ENCODE measurements around the gene DTNBP1. TPM values are rescaled to one million over a fixed set of nuclear protein-coding genes. Genes with fewer than 3 reads are reported as not detected.

Gene DTNBP1
- total RNA-seq: 11.0 and 18.2 TPM in 2 replicates

- TF ChIP-seq CTCF (IDR thresholded peaks at IDR 0.05; ENCODE audit: insufficient read depth, low read length, poor library complexity, severe bottlenecking): no peak
- Histone ChIP-seq H3K36me3 (ENCODE audit: control insufficient read depth, insufficient read depth, low read length) (no peaks in the 10 kb centered on the region), H3K27me3 (ENCODE audit: control insufficient read depth, insufficient read depth, low read length) (no peaks in the 10 kb centered on the region), H3K4me3 (ENCODE audit: low read depth, low read length) (peak within 1 kb of the TSS; percentile 83)
- no peak for DNase-seq (ENCODE audit: low read depth)
These were observed at the start of gene DTNBP1 for GRCh38 chr6:15662326-15663129. TSS of gene DTNBP1 (minus strand) at chr6:15663028. CDS start at chr6:15662869, 159 bp downstream.

- Histone ChIP-seq H3K27me3 (ENCODE audit: control insufficient read depth, insufficient read depth, low read length) (no peaks in the 10 kb centered on the region), H3K36me3 (ENCODE audit: control insufficient read depth, insufficient read depth, low read length) (no peaks in the 10 kb centered on the region), H3K4me3 (ENCODE audit: low read depth, low read length) (no peak overlapping the region)
- DNase-seq (ENCODE audit: low read depth): no peak
- TF ChIP-seq CTCF (IDR thresholded peaks at IDR 0.05; ENCODE audit: insufficient read depth, low read length, poor library complexity, severe bottlenecking): no peak
These were observed 46.9 kb upstream of the DTNBP1 start for GRCh38 chr6:15709651-15710269.

GRCh38 chr6:15708231-15708630, 45.4 kb upstream of the DTNBP1 start:
- no peak for DNase-seq (ENCODE audit: low read depth)
- TF ChIP-seq CTCF (IDR thresholded peaks at IDR 0.05; ENCODE audit: insufficient read depth, low read length, poor library complexity, severe bottlenecking): no peak
- Histone ChIP-seq H3K36me3 (ENCODE audit: control insufficient read depth, insufficient read depth, low read length) (no peaks in the 10 kb centered on the region), H3K4me3 (ENCODE audit: low read depth, low read length) (no peak overlapping the region), H3K27me3 (ENCODE audit: control insufficient read depth, insufficient read depth, low read length) (no peaks in the 10 kb centered on the region)

GRCh38 chr6:15705981-15706380, 43.2 kb upstream of the DTNBP1 start:
- TF ChIP-seq CTCF (IDR thresholded peaks at IDR 0.05; ENCODE audit: insufficient read depth, low read length, poor library complexity, severe bottlenecking): no peak
- Histone ChIP-seq H3K27me3 (ENCODE audit: control insufficient read depth, insufficient read depth, low read length) (no peaks in the 10 kb centered on the region), H3K4me3 (ENCODE audit: low read depth, low read length) (no peak overlapping the region), H3K36me3 (ENCODE audit: control insufficient read depth, insufficient read depth, low read length) (no peaks in the 10 kb centered on the region)
- DNase-seq (ENCODE audit: low read depth): no peak

- Histone ChIP-seq H3K36me3 (ENCODE audit: control insufficient read depth, insufficient read depth, low read length) (no peaks in the 10 kb centered on the region), H3K4me3 (ENCODE audit: low read depth, low read length) (no peak overlapping the region), H3K27me3 (ENCODE audit: control insufficient read depth, insufficient read depth, low read length) (no peaks in the 10 kb centered on the region)
- TF ChIP-seq CTCF (IDR thresholded peaks at IDR 0.05; ENCODE audit: insufficient read depth, low read length, poor library complexity, severe bottlenecking): no peak
- no peak for DNase-seq (ENCODE audit: low read depth)
These were observed 35.6 kb upstream of the DTNBP1 start for GRCh38 chr6:15698471-15698870.

All from kidney epithelial cell (primary cell).